ENCODE measurements around the gene ZDBF2.

The ZDBF2 gene

GRCh38 chr2:206231669-206232286 is 42.7 kb upstream of the ZDBF2 start:
- ATAC-seq (ENCODE audit: low read depth) (no peak), DNase-seq (ENCODE audit: low spot score) (no peak)
- Histone ChIP-seq H3K4me1 (ENCODE audit: insufficient read depth, poor library complexity, severe bottlenecking) (no peaks in the 10 kb centered on the region), H3K27ac (ENCODE audit: poor library complexity, severe bottlenecking) (no peak overlapping the region), H3K4me3 (ENCODE audit: severe bottlenecking) (no peak overlapping the region), H3K27me3 (ENCODE audit: insufficient read depth, poor library complexity, severe bottlenecking) (no peaks in the 10 kb centered on the region), H3K9me3 (ENCODE audit: severe bottlenecking) (no peaks in the 10 kb centered on the region), H3K36me3 (ENCODE audit: low read depth) (no peaks in the 10 kb centered on the region)
- no peak for TF ChIP-seq CTCF (IDR thresholded peaks at IDR 0.05; ENCODE audit: poor library complexity, severe bottlenecking)

- Histone ChIP-seq H3K27me3 (ENCODE audit: insufficient read depth, poor library complexity, severe bottlenecking) (no peaks in the 10 kb centered on the region), H3K4me3 (ENCODE audit: severe bottlenecking) (no peak overlapping the region), H3K27ac (ENCODE audit: poor library complexity, severe bottlenecking) (no peak overlapping the region), H3K9me3 (ENCODE audit: severe bottlenecking) (no peaks in the 10 kb centered on the region), H3K4me1 (ENCODE audit: insufficient read depth, poor library complexity, severe bottlenecking) (no peaks in the 10 kb centered on the region), H3K36me3 (ENCODE audit: low read depth) (no peaks in the 10 kb centered on the region)
- no peak for TF ChIP-seq CTCF (IDR thresholded peaks at IDR 0.05; ENCODE audit: poor library complexity, severe bottlenecking)
- ATAC-seq (ENCODE audit: low read depth) (no peak; the same call in 2 of the 3 replicates), DNase-seq (ENCODE audit: low spot score) (no peak)
Measured at GRCh38 chr2:206232287-206233035, 42.0 kb upstream of the ZDBF2 start.

- Histone ChIP-seq H3K9me3 (ENCODE audit: severe bottlenecking) (no peaks in the 10 kb centered on the region), H3K4me3 (ENCODE audit: severe bottlenecking) (no peak overlapping the region), H3K27ac (ENCODE audit: poor library complexity, severe bottlenecking) (no peak overlapping the region), H3K4me1 (ENCODE audit: insufficient read depth, poor library complexity, severe bottlenecking) (no peaks in the 10 kb centered on the region), H3K36me3 (ENCODE audit: low read depth) (no peaks in the 10 kb centered on the region), H3K27me3 (ENCODE audit: insufficient read depth, poor library complexity, severe bottlenecking) (no peaks in the 10 kb centered on the region)
- ATAC-seq (ENCODE audit: low read depth) (no peak), DNase-seq (ENCODE audit: low spot score) (no peak)
- no peak for TF ChIP-seq CTCF (IDR thresholded peaks at IDR 0.05; ENCODE audit: poor library complexity, severe bottlenecking)
Measured at GRCh38 chr2:206239157-206239556, 35.3 kb upstream of the ZDBF2 start.

GRCh38 chr2:206240327-206240726 is 34.1 kb upstream of the ZDBF2 start:
- Histone ChIP-seq H3K4me1 (ENCODE audit: insufficient read depth, poor library complexity, severe bottlenecking) (no peaks in the 10 kb centered on the region), H3K27ac (ENCODE audit: poor library complexity, severe bottlenecking) (no peak overlapping the region), H3K9me3 (ENCODE audit: severe bottlenecking) (no peaks in the 10 kb centered on the region), H3K27me3 (ENCODE audit: insufficient read depth, poor library complexity, severe bottlenecking) (no peaks in the 10 kb centered on the region), H3K4me3 (ENCODE audit: severe bottlenecking) (no peak overlapping the region), H3K36me3 (ENCODE audit: low read depth) (no peaks in the 10 kb centered on the region)
- ATAC-seq (ENCODE audit: low read depth) (no peak; the same call in 2 of the 3 replicates), DNase-seq (ENCODE audit: low spot score) (no peak)
- no peak for TF ChIP-seq CTCF (IDR thresholded peaks at IDR 0.05; ENCODE audit: poor library complexity, severe bottlenecking)

GRCh38 chr2:206241736-206242135 is 32.7 kb upstream of the ZDBF2 start:
- ATAC-seq (ENCODE audit: low read depth) (no peak), DNase-seq (ENCODE audit: low spot score) (no peak)
- Histone ChIP-seq H3K9me3 (ENCODE audit: severe bottlenecking) (no peaks in the 10 kb centered on the region), H3K4me3 (ENCODE audit: severe bottlenecking) (no peak overlapping the region), H3K4me1 (ENCODE audit: insufficient read depth, poor library complexity, severe bottlenecking) (no peaks in the 10 kb centered on the region), H3K36me3 (ENCODE audit: low read depth) (no peaks in the 10 kb centered on the region), H3K27me3 (ENCODE audit: insufficient read depth, poor library complexity, severe bottlenecking) (no peaks in the 10 kb centered on the region), H3K27ac (ENCODE audit: poor library complexity, severe bottlenecking) (no peak overlapping the region)
- no peak for TF ChIP-seq CTCF (IDR thresholded peaks at IDR 0.05; ENCODE audit: poor library complexity, severe bottlenecking)
